Spleen (tissue), 11 donors: ENCODE measurements around the gene ZNF148. TPM values are rescaled to one million over a fixed set of nuclear protein-coding genes. Genes with fewer than 3 reads are reported as not detected.

Source experiments
- DNase-seq: peaks from one replicate; pipeline ENCODE4 v3.0.0-alpha.2; 2020
- H3K27ac ChIP-seq, 8 donors: fragments of 200-600 bp; sonication (generic) in 7 of 8; 1 replicate in 4 of 8; 2 replicates in 4 of 8; pipeline versions ENCODE4 v1.5.0 to v1.8.0; 2016 to 2021; ENCODE audit warnings: inconsistent platforms in 4 of 8, mild to moderate bottlenecking in 4 of 8, moderate library complexity in 1 of 8
- H3K27me3 ChIP-seq, 7 donors: fragments of 200-600 bp; sonication (generic) in 6 of 7; replicated peaks in 1 of 7; 1 replicate in 4 of 7; 2 replicates in 3 of 7; pipeline versions ENCODE4 v1.5.0 to v1.8.0; 2016 to 2021; ENCODE audit warnings: inconsistent platforms in 3 of 7, mild to moderate bottlenecking in 1 of 7
- H3K36me3 ChIP-seq, 6 donors: fragments of 200-600 bp; sonication (generic) in 5 of 6; 1 replicate in 4 of 6; 2 replicates in 2 of 6; pipeline versions ENCODE4 v1.5.0 to v1.8.0; 2016 to 2021; ENCODE audit warnings: inconsistent platforms in 2 of 6
- H3K4me1 ChIP-seq, 6 donors: fragments of 200-600 bp; sonication (generic) in 5 of 6; 1 replicate in 3 of 6; 2 replicates in 3 of 6; pipeline versions ENCODE4 v1.5.0 to v1.8.0; 2016 to 2021; ENCODE audit warnings: inconsistent platforms in 3 of 6
- H3K4me3 ChIP-seq, 8 donors: fragments of 200-600 bp; sonication (generic) in 7 of 8; 1 replicate in 4 of 8; 2 replicates in 4 of 8; pipeline versions ENCODE4 v1.5.0 to v1.8.0; 2016 to 2021; ENCODE audit warnings: inconsistent platforms in 4 of 8, mild to moderate bottlenecking in 4 of 8, moderate library complexity in 2 of 8
- H3K9me3 ChIP-seq, 8 donors: fragments of 200-600 bp; sonication (generic) in 7 of 8; 1 replicate in 4 of 8; 2 replicates in 4 of 8; pipeline versions ENCODE4 v1.5.0 to v1.8.0; 2016 to 2021; ENCODE audit warnings: inconsistent platforms in 4 of 8
- CTCF ChIP-seq, 11 experiments: fragments of 200-600 bp in 7 of 11; fragments of 450-650 bp in 4 of 11; sonication (generic) in 4 of 11; IDR thresholded peaks in 8 of 11; conservative IDR thresholded peaks in 3 of 11; 1 replicate in 7 of 11; 2 replicates in 4 of 11; pipeline versions ENCODE4 v1.4.0 to v1.8.0; 2016 to 2021; ENCODE audit warnings: antibody characterized with exemption in 11 of 11, inconsistent platforms in 4 of 11, mild to moderate bottlenecking in 1 of 11
- POLR2A ChIP-seq, 3 donors: fragments of 450-650 bp; IDR thresholded peaks; one replicate each; pipeline ENCODE4 v1.5.1; 2017; ENCODE audit warnings: antibody characterized with exemption in 3 of 3, mild to moderate bottlenecking in 1 of 3
- POLR2AphosphoS5 ChIP-seq, 3 donors: sonication (generic); formaldehyde crosslinking; IDR thresholded peaks; one replicate each; pipeline ENCODE4 v1.5.1; 2017; ENCODE audit warnings: antibody characterized with exemption in 3 of 3
- WGBS, 5 donors: extraction: QIAGEN DNeasy Blood & Tissue Kit in 3 of 5; methylation state at CpG; one replicate each; pipeline versions ENCODE4 v1.1.5 to v1.1.7; 2013 to 2018; 5-methylcytosine and 5-hydroxymethylcytosine counted together
- intact Hi-C: fragments of 100-400 bp; cut with DNase I; formaldehyde crosslinking; loops from one replicate; pipeline ENCODE4 v1.15.0; 2023; ENCODE audit warnings: low total_unique reads
- polyA plus RNA-seq, 3 donors: library from polyadenylated mRNA; stranded (reverse); fragments of 200-250 nt; gene quantifications; one replicate each; pipeline ENCODE4 v1.2.1, GENCODE V29; 2013
- total RNA-seq, 7 donors: library from RNA; depleted of rRNA in 3 of 7; stranded (reverse); fragments of >200 nt in 3 of 7; fragmentation: NEBNext Ultra II Directional in 4 of 7; extraction: Animal tissue kit (Norgen Biotek cat#: 25700) in 4 of 7; gene quantifications; one replicate each; pipeline versions ENCODE4 v1.1.0 to v1.2.1, GENCODE V29; 2016 to 2021
- donor health status: healthy with polysubstance abuse.
- donor health status: DM: no; HTN: no; CAD: no; lungs with moderate emphysema.
- donor health status: DM: no; HTN: no; CAD: no.
- donor health status: Bipolar disorder and iron deficiency.
- donor health status: healthy.
- donor health status: DM: no; HTN: no; CAD: no.
- donor health status: DM: yes; HTN: yes; CAD: no.

Gene ZNF148
- total and polyA plus RNA-seq, 10 donors, result 4.1 to 66.0 (median 39.0) TPM

GRCh38 chr3:125287248-125287647 is 87.9 kb downstream of the ZNF148 start:
- intact Hi-C loops, result no loop called here

GRCh38 chr3:125281381-125281780 is 93.7 kb downstream of the ZNF148 start:
- H3K4me1 ChIP-seq, result peaks cover 0 to 21% (median 0%) of the 10 kb centered on the region in 6 donors
- no peaks in the 10 kb centered on the region for H3K9me3 ChIP-seq
- DNase-seq, result no peak
- WGBS, 5 donors, result 53 to 87% (median 74%) methylated on average over 1 of the region's 1 CpG
- H3K27ac ChIP-seq, result no peak overlapping the region
- intact Hi-C loops, result no loop called here
- TF ChIP-seq CTCF (IDR thresholded peaks at IDR 0.05 in 8 of 11, conservative IDR thresholded peaks at IDR 0.05 in 3 of 11), result no peak
- no peak for TF ChIP-seq POLR2A (IDR thresholded peaks at IDR 0.05)
- no peak for TF ChIP-seq POLR2AphosphoS5 (IDR thresholded peaks at IDR 0.05)
- H3K36me3 ChIP-seq, result peaks cover 0 to 59% (median 9%) of the 10 kb centered on the region in 6 donors
- H3K4me3 ChIP-seq, result no peak overlapping the region
- H3K27me3 ChIP-seq, result no peaks in the 10 kb centered on the region

More at GRCh38 chr3:125287248-125287647, 87.9 kb downstream of the ZNF148 start:
- Histone ChIP-seq H3K27ac (no peak overlapping the region), H3K9me3 (no peaks in the 10 kb centered on the region), H3K4me1 (peaks cover 0 to 29% (median 0%) of the 10 kb centered on the region in 6 donors), H3K27me3 (no peaks in the 10 kb centered on the region), H3K36me3 (peaks cover 0 to 40% (median 11%) of the 10 kb centered on the region in 6 donors), H3K4me3 (no peak overlapping the region)
- WGBS, 5 donors, result 95 to 100% (median 98%) methylated on average over 2 of the region's 2 CpGs
- no peak for TF ChIP-seq POLR2A (IDR thresholded peaks at IDR 0.05)
- TF ChIP-seq POLR2AphosphoS5 (IDR thresholded peaks at IDR 0.05), result no peak
- TF ChIP-seq CTCF (IDR thresholded peaks at IDR 0.05 in 8 of 11, conservative IDR thresholded peaks at IDR 0.05 in 3 of 11), result no peak
- DNase-seq, result no peak

- Histone ChIP-seq H3K4me3 (no peak overlapping the region), H3K27ac (no peak overlapping the region), H3K4me1 (peaks cover 0 to 21% (median 0%) of the 10 kb centered on the region in 6 donors), H3K9me3 (no peaks in the 10 kb centered on the region), H3K36me3 (peaks cover 0 to 60% (median 9%) of the 10 kb centered on the region in 6 donors), H3K27me3 (no peaks in the 10 kb centered on the region)
- no peak for DNase-seq
- no peak for TF ChIP-seq CTCF (IDR thresholded peaks at IDR 0.05 in 8 of 11, conservative IDR thresholded peaks at IDR 0.05 in 3 of 11)
- no peak for TF ChIP-seq POLR2A (IDR thresholded peaks at IDR 0.05)
- no peak for TF ChIP-seq POLR2AphosphoS5 (IDR thresholded peaks at IDR 0.05)
- 96 to 100% (median 99%) methylated on average over 2 of the region's 2 CpGs for WGBS, 5 donors
- intact Hi-C loops, result no loop called here
These were observed 94.3 kb downstream of the ZNF148 start for GRCh38 chr3:125280668-125281361.

- H3K27ac ChIP-seq, result no peak overlapping the region
- TF ChIP-seq POLR2AphosphoS5 (IDR thresholded peaks at IDR 0.05) (no peak), CTCF (IDR thresholded peaks at IDR 0.05 in 8 of 11, conservative IDR thresholded peaks at IDR 0.05 in 3 of 11) (no peak), POLR2A (IDR thresholded peaks at IDR 0.05) (no peak)
- no peaks in the 10 kb centered on the region for H3K27me3 ChIP-seq
- H3K4me1 ChIP-seq, result peaks cover 0 to 15% (median 0%) of the 10 kb centered on the region in 6 donors
- no peak for DNase-seq
- H3K9me3 ChIP-seq, result no peaks in the 10 kb centered on the region
- WGBS, 5 donors, result 97 to 100% (median 98%) methylated on average over 2 of the region's 2 CpGs
- peaks cover 0 to 53% (median 9%) of the 10 kb centered on the region in 6 donors for H3K36me3 ChIP-seq
- H3K4me3 ChIP-seq, result no peak overlapping the region
- intact Hi-C loops, result no loop called here
These were observed 97.0 kb downstream of the ZNF148 start for GRCh38 chr3:125278155-125278554.
